H1 (cell line): ENCODE measurements around the gene PUDP. TPM values are rescaled to one million over a fixed set of nuclear protein-coding genes. Genes with fewer than 3 reads are reported as not detected.

Experiments used
- CTCF ChIA-PET: fragments of 300-600 bp; sonication (Branson Sonifier 250); formaldehyde crosslinking; loops from one replicate; lab custom pipeline; 2021; ENCODE audit not compliant: partially characterized antibody; lab: Charles Lee
- POLR2A ChIA-PET: fragments of 300-600 bp; sonication (Branson Sonifier 250); formaldehyde crosslinking; loops from one replicate; lab custom pipeline; 2021; ENCODE audit warnings: inconsistent platforms; ENCODE audit not compliant: partially characterized antibody; lab: Charles Lee
- DNase-seq, 2 experiments: peaks; one replicate each; pipeline versions ENCODE4 v3.0.0 to v3.0.0-alpha.2; 2010 to 2022; ENCODE audit warnings: low spot score in 2 of 2, low read depth in 1 of 2, mixed read lengths in 1 of 2
- FAIRE-seq: peaks from 2 replicates; lab custom pipeline; 2011; peaks lifted over from hg19 to GRCh38; lab: Jason Lieb, UNC
- H2AFZ ChIP-seq: 2 replicates; pipeline ENCODE4 v1.8.1; 2012; ENCODE audit warnings: low read length, inconsistent platforms
- H2AK5ac ChIP-seq: 2 replicates; pipeline ENCODE4 v1.6.1; 2013; ENCODE audit warnings: low read depth, low read length
- H2BK120ac ChIP-seq: replicated peaks from 2 replicates; pipeline ENCODE3; 2013; ENCODE audit warnings: low read depth, low read length, inconsistent platforms
- H2BK12ac ChIP-seq: 2 replicates; pipeline ENCODE4 v1.6.1; 2013; ENCODE audit warnings: low read depth, low read length
- H2BK15ac ChIP-seq: 2 replicates; pipeline ENCODE4 v1.6.1; 2013; ENCODE audit warnings: low read length
- H2BK20ac ChIP-seq: 2 replicates; pipeline ENCODE4 v1.6.1; 2013; ENCODE audit warnings: low read length
- H2BK5ac ChIP-seq: 2 replicates; pipeline ENCODE4 v1.6.1; 2013; ENCODE audit warnings: low read depth, low read length
- H3K14ac ChIP-seq: 2 replicates; pipeline ENCODE4 v1.6.1; 2013; ENCODE audit warnings: inconsistent platforms; ENCODE audit not compliant: insufficient read length
- H3K18ac ChIP-seq: 2 replicates; pipeline ENCODE4 v1.6.1; 2013; ENCODE audit warnings: low read length; ENCODE audit errors: extremely low read depth
- H3K23ac ChIP-seq: 2 replicates; pipeline ENCODE4 v1.6.1; 2013; ENCODE audit warnings: inconsistent platforms; ENCODE audit not compliant: insufficient read length
- H3K23me2 ChIP-seq: 2 replicates; pipeline ENCODE4 v1.6.1; 2013; ENCODE audit warnings: low read depth, low read length
- H3K27ac ChIP-seq: 2 replicates; pipeline ENCODE4 v1.6.1; 2011; ENCODE audit warnings: low read depth, low read length, inconsistent platforms
- H3K27me3 ChIP-seq, 4 experiments: replicated peaks in 1 of 4; 1 replicate in 1 of 4; 2 replicates in 3 of 4; pipeline versions ENCODE4 v1.6.1 to v1.8.1; 2011 to 2013; ENCODE audit warnings: low read length in 3 of 4, mild to moderate bottlenecking in 3 of 4, inconsistent platforms in 2 of 4, mixed read lengths in 2 of 4, moderate library complexity in 1 of 4; ENCODE audit not compliant: control insufficient read depth in 3 of 4, insufficient read depth in 3 of 4; ENCODE audit errors: extremely low read depth in 1 of 4
- H3K36me3 ChIP-seq, 4 experiments: 2 replicates each; pipeline versions ENCODE4 v1.6.1 to v1.8.1; 2011 to 2013; ENCODE audit warnings: mild to moderate bottlenecking in 4 of 4, low read length in 3 of 4, moderate library complexity in 2 of 4, control low read depth in 1 of 4, inconsistent platforms in 1 of 4; ENCODE audit not compliant: insufficient read depth in 4 of 4, control insufficient read depth in 2 of 4
- H3K4ac ChIP-seq: replicated peaks from 2 replicates; pipeline ENCODE3; 2013; ENCODE audit warnings: low read length, low read depth, mixed read lengths, inconsistent platforms; ENCODE audit not compliant: insufficient read length
- H3K4me1 ChIP-seq, 4 experiments: replicated peaks in 1 of 4; 1 replicate in 1 of 4; 2 replicates in 3 of 4; pipeline versions ENCODE4 v1.6.1 to v1.8.1; 2011 to 2013; ENCODE audit warnings: low read length in 3 of 4, inconsistent platforms in 2 of 4, mixed read lengths in 1 of 4; ENCODE audit not compliant: insufficient read depth in 4 of 4, control insufficient read depth in 3 of 4
- H3K4me2 ChIP-seq, 2 experiments: 2 replicates each; pipeline versions ENCODE4 v1.6.1 to v1.8.1; 2011 to 2013; ENCODE audit warnings: low read depth in 2 of 2, low read length in 2 of 2, control low read depth in 1 of 2, inconsistent platforms in 1 of 2, mild to moderate bottlenecking in 1 of 2; ENCODE audit not compliant: insufficient read depth in 1 of 2
- H3K4me3 ChIP-seq, 4 experiments: fragments of 200-600, 300-600 bp in 1 of 4; sonication (generic), shearing (Covaris generic), sonication (Bioruptor Twin) in 1 of 4; 2 replicates each; pipeline versions ENCODE4 v1.5.1 to v1.8.1; 2011 to 2016; ENCODE audit warnings: low read length in 4 of 4, low read depth in 3 of 4, control low read depth in 2 of 4, inconsistent platforms in 2 of 4, mild to moderate bottlenecking in 2 of 4, mixed read lengths in 1 of 4, moderate library complexity in 1 of 4; ENCODE audit not compliant: insufficient read depth in 2 of 4; ENCODE audit errors: extremely low read depth in 1 of 4
- H3K56ac ChIP-seq: replicated peaks from 2 replicates; pipeline ENCODE3; 2013; ENCODE audit warnings: low read depth, mild to moderate bottlenecking, mixed read lengths, low read length, inconsistent platforms; ENCODE audit not compliant: insufficient read length
- H3K79me1 ChIP-seq: 2 replicates; pipeline ENCODE4 v1.6.1; 2013; ENCODE audit warnings: low read depth, low read length, control low read depth
- H3K79me2 ChIP-seq, 2 experiments: 2 replicates each; pipeline versions ENCODE4 v1.6.1 to v1.8.1; 2012 to 2013; ENCODE audit warnings: low read length in 2 of 2, mild to moderate bottlenecking in 2 of 2, inconsistent platforms in 1 of 2; ENCODE audit not compliant: insufficient read depth in 2 of 2, control insufficient read depth in 1 of 2
- H3K9ac ChIP-seq, 4 experiments: replicated peaks in 1 of 4; 1 replicate in 1 of 4; 2 replicates in 3 of 4; pipeline versions ENCODE4 v1.6.1 to v1.8.1; 2011 to 2013; ENCODE audit warnings: low read depth in 3 of 4, low read length in 3 of 4, control low read depth in 2 of 4, mild to moderate bottlenecking in 2 of 4, moderate library complexity in 2 of 4, inconsistent platforms in 1 of 4; ENCODE audit errors: extremely low read depth in 1 of 4
- H3K9me3 ChIP-seq, 2 experiments: 2 replicates each; pipeline versions ENCODE4 v1.6.1 to v1.8.1; 2012 to 2013; ENCODE audit warnings: mild to moderate bottlenecking in 2 of 2, moderate library complexity in 2 of 2, control low read depth in 1 of 2, inconsistent platforms in 1 of 2, low read depth in 1 of 2, low read length in 1 of 2, mixed read lengths in 1 of 2; ENCODE audit not compliant: insufficient read depth in 2 of 2
- H4K20me1 ChIP-seq, 2 experiments: replicated peaks in 1 of 2; 2 replicates each; pipeline versions ENCODE3 to v1.8.1; 2011 to 2013; ENCODE audit warnings: inconsistent platforms in 2 of 2, low read length in 2 of 2, mild to moderate bottlenecking in 1 of 2; ENCODE audit not compliant: insufficient read depth in 2 of 2, control insufficient read depth in 1 of 2
- H4K5ac ChIP-seq: 2 replicates; pipeline ENCODE4 v1.6.1; 2013; ENCODE audit warnings: low read length, low read depth, mixed read lengths, inconsistent platforms; ENCODE audit not compliant: insufficient read length
- H4K8ac ChIP-seq: 2 replicates; pipeline ENCODE4 v1.8.0; 2013; ENCODE audit warnings: mild to moderate bottlenecking, moderate library complexity, low read length, inconsistent platforms; ENCODE audit not compliant: insufficient read depth; ENCODE audit errors: extremely low read depth
- H4K91ac ChIP-seq: replicated peaks from 2 replicates; pipeline ENCODE3; 2013; ENCODE audit warnings: low read length, mixed read lengths, inconsistent platforms; ENCODE audit not compliant: insufficient read length
- BACH1 ChIP-seq: IDR thresholded peaks from 2 replicates; pipeline ENCODE4 v1.6.1; 2012; ENCODE audit warnings: low read length, improper control_type of control experiment
- BRCA1 ChIP-seq: IDR thresholded peaks from 2 replicates; pipeline ENCODE4 v1.6.1; 2012; ENCODE audit warnings: low read depth, low read length, improper control_type of control experiment
- CBX8 ChIP-seq: fragments of 300-800, 300-1000 bp; sonication (generic); IDR thresholded peaks from 2 replicates; pipeline ENCODE4 v1.7.1; 2016; ENCODE audit warnings: low read depth, low read length, borderline replicate concordance
- E2F6 ChIP-seq: IDR thresholded peaks from 2 replicates; pipeline ENCODE4 v1.6.1; 2012; ENCODE audit warnings: inconsistent platforms
- EP300 ChIP-seq, 2 experiments: IDR thresholded peaks; 1 replicate in 1 of 2; 2 replicates in 1 of 2; pipeline ENCODE4 v1.6.1; 2011 to 2012; ENCODE audit warnings: low read depth in 2 of 2, low read length in 2 of 2, mild to moderate bottlenecking in 2 of 2, borderline replicate concordance in 1 of 2, inconsistent platforms in 1 of 2, moderate library complexity in 1 of 2
- MAFK ChIP-seq: IDR thresholded peaks from 2 replicates; pipeline ENCODE4 v1.6.1; 2012; ENCODE audit warnings: low read depth, mild to moderate bottlenecking, improper control_type of control experiment, low read length
- POLR2A ChIP-seq, 2 experiments: IDR thresholded peaks; 1 replicate in 1 of 2; 2 replicates in 1 of 2; pipeline ENCODE4 v1.6.1; 2011; ENCODE audit warnings: low read depth in 2 of 2, low read length in 2 of 2, mild to moderate bottlenecking in 2 of 2; ENCODE audit errors: control extremely low read depth in 1 of 2
- POLR2AphosphoS5 ChIP-seq: IDR thresholded peaks from 2 replicates; pipeline ENCODE4 v1.6.1; 2011; ENCODE audit warnings: low read depth, low read length
- RBBP5 ChIP-seq: IDR thresholded peaks from 2 replicates; pipeline ENCODE4 v1.7.1; 2012; ENCODE audit warnings: low read depth, mild to moderate bottlenecking, inconsistent platforms, low read length, moderate library complexity, borderline replicate concordance
- RFX5 ChIP-seq: IDR thresholded peaks from 2 replicates; pipeline ENCODE4 v1.6.1; 2011; ENCODE audit warnings: low read depth, low read length, improper control_type of control experiment, borderline replicate concordance
- SAP30 ChIP-seq: fragments of 300-600 bp; sonication (generic); IDR thresholded peaks from 2 replicates; pipeline ENCODE4 v1.7.1; 2012; ENCODE audit warnings: low read length, moderate library complexity, mild to moderate bottlenecking, inconsistent platforms; ENCODE audit not compliant: insufficient read depth, insufficient replicate concordance
- TAF7 ChIP-seq: optimal IDR thresholded peaks from 2 replicates; pipeline ENCODE3; 2011; ENCODE audit warnings: low read depth, mild to moderate bottlenecking, inconsistent platforms, low read length, moderate library complexity, borderline replicate concordance
- TCF12 ChIP-seq: IDR thresholded peaks from 2 replicates; pipeline ENCODE4 v1.6.1; 2011; ENCODE audit warnings: low read depth, mild to moderate bottlenecking, low read length
- WGBS, 2 experiments: shearing (Covaris generic) in 1 of 2; methylation state at CpG; one replicate each; pipeline versions ENCODE4 v1.1.6 to v1.1.7; 2013 to 2015; ENCODE audit warnings: low lambda C conversion rate in 2 of 2, mixed read lengths in 2 of 2, inconsistent platforms in 1 of 2, low coverage in 1 of 2, missing lambda C conversion rate in 1 of 2; ENCODE audit not compliant: insufficient replicate concordance in 2 of 2, insufficient coverage in 1 of 2, insufficient read length in 1 of 2; ENCODE audit errors: extremely low coverage in 1 of 2, missing lambda C conversion rate in 1 of 2; 5-methylcytosine and 5-hydroxymethylcytosine counted together
- polyA plus RNA-seq, 7 experiments: library from polyadenylated mRNA; depleted of rRNA in 3 of 7; stranded (reverse) in 5 of 7; unstranded in 2 of 7; fragments of >200 nt in 5 of 7; fragments of 200-250 nt in 2 of 7; gene quantifications; 1 replicate in 5 of 7; 2 replicates in 1 of 7; 4 replicates in 1 of 7; pipeline versions ENCODE4 v1.2.1 to v1.2.3, GENCODE V29; 2011 to 2013; ENCODE audit warnings: missing spikeins in 2 of 7, mixed read lengths in 2 of 7
- total RNA-seq: library from RNA; stranded (reverse); fragmentation: NEBNext Ultra II Directional; extraction: Animal tissue kit (Norgen Biotek cat#: 25700); gene quantifications from 2 replicates; pipeline ENCODE4 v1.2.1, GENCODE V29; 2021
- TF ChIP-seq, protein P1 (sequence below): IDR thresholded peaks from 2 replicates; pipeline ENCODE4 v1.6.1; 2011; ENCODE audit warnings: low read depth, mild to moderate bottlenecking, low read length; ENCODE audit not compliant: insufficient read depth

Gene PUDP
- total and polyA plus RNA-seq, 2 of the 8 experiments (the other 6 are each of a cell fraction or from before 2014, with no cell fraction given), result 27.2 to 30.2 TPM

- no peaks in the 10 kb centered on the region for H4K20me1 ChIP-seq
- H3K9me3 ChIP-seq, result no peaks in the 10 kb centered on the region
- H3K14ac ChIP-seq, result no peak overlapping the region
- H3K4me3 ChIP-seq, result no peak overlapping the region
- H2BK120ac ChIP-seq, result no peak overlapping the region
- H2BK12ac ChIP-seq, result no peak overlapping the region
- DNase-seq (no peak), FAIRE-seq (no peak)
- H4K8ac ChIP-seq, result no peak overlapping the region
- H2AFZ ChIP-seq, result no peak overlapping the region
- no peaks in the 10 kb centered on the region for H3K27me3 ChIP-seq
- H3K23ac ChIP-seq, result no peak overlapping the region
- no peak overlapping the region for H2BK15ac ChIP-seq
- H2BK20ac ChIP-seq, result no peak overlapping the region
- no peak overlapping the region for H3K9ac ChIP-seq
- no peak overlapping the region for H2AK5ac ChIP-seq
- no peaks in the 10 kb centered on the region for H3K23me2 ChIP-seq
- no peaks in the 10 kb centered on the region for H3K79me1 ChIP-seq
- no peaks in the 10 kb centered on the region for H3K4me1 ChIP-seq
- no peak overlapping the region for H3K27ac ChIP-seq
- no peak overlapping the region for H3K4me2 ChIP-seq
- ChIA-PET CTCF (no interaction called here), POLR2A (no interaction called here)
- no peak overlapping the region for H3K56ac ChIP-seq
- no peak overlapping the region for H3K4ac ChIP-seq
- H3K36me3 ChIP-seq, result no peaks in the 10 kb centered on the region
- H2BK5ac ChIP-seq, result no peak overlapping the region
- no peak overlapping the region for H3K18ac ChIP-seq
- no peak overlapping the region for H4K91ac ChIP-seq
- H4K5ac ChIP-seq, result no peak overlapping the region
- WGBS, 2 experiments, result 81% methylated on average over 6 of the region's 6 CpGs; no CpG with 5 or more reads in 1 of the 2 experiments
- no peaks in the 10 kb centered on the region for H3K79me2 ChIP-seq
- no peak for TF ChIP-seq RFX5
- TF ChIP-seq CBX8, result no peak
- TF ChIP-seq RBBP5, result no peak
- TF ChIP-seq BRCA1, result no peak
- no peak for TF ChIP-seq TCF12
- TF ChIP-seq POLR2A (IDR thresholded peaks at IDR 0.05; ENCODE audit: control extremely low read depth in 1 of 2, low read depth in 2 of 2, low read length in 2 of 2), result no peak
- TF ChIP-seq TAF7, result no peak
- TF ChIP-seq E2F6, result no peak
- TF ChIP-seq EP300 (IDR thresholded peaks at IDR 0.05; ENCODE audit: borderline replicate concordance in 1 of 2, low read depth in 2 of 2, low read length in 2 of 2), result no peak
- no peak for TF ChIP-seq SAP30
- TF ChIP-seq, protein P1, sequence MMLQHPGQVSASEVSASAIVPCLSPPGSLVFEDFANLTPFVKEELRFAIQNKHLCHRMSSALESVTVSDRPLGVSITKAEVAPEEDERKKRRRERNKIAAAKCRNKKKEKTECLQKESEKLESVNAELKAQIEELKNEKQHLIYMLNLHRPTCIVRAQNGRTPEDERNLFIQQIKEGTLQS, result no peak
- TF ChIP-seq MAFK, result no peak
- TF ChIP-seq BACH1, result no peak
- TF ChIP-seq POLR2AphosphoS5, result no peak
Measured at GRCh38 chrX:7060444-7060843, 87.5 kb downstream of the PUDP start.
